Stimulated activated CD8-positive, alpha-beta memory T cell treated with anti-CD3 and anti-CD28 coated beads, Interleukin-7, amount 100 ng/mL, for 1 hour (primary cell): ENCODE data around the gene GARIN3.
"Not testable (repeated sequence)": the region's sequence is repeated elsewhere in the genome, so short reads cannot be mapped to it uniquely, and the experiment has no call there.

Source experiments
- DNase-seq, 2 donors: peaks; one replicate each; pipeline ENCODE4 v3.0.0-alpha.2; 2020; ENCODE audit warnings: low read depth in 2 of 2

Gene GARIN3

GRCh38 chr5:157185122-157185521 lies 19.1 kb upstream of the GARIN3 start:
- DNase-seq: not testable (repeated sequence)

GRCh38 chr5:157184117-157184670 lies 18.1 kb upstream of the GARIN3 start:
- DNase-seq: no peak

GRCh38 chr5:157182143-157182757 lies 16.2 kb upstream of the GARIN3 start:
- no peak for DNase-seq

- no peak for DNase-seq
Measured at GRCh38 chr5:157180374-157181264, 14.6 kb upstream of the GARIN3 start, which contains the start of gene ITK. Gene ITK (plus strand): TSS chr5:157180840. CDS start chr5:157180978, 138 bp downstream.

- DNase-seq: no peak
Measured at GRCh38 chr5:157178966-157179365, 12.9 kb upstream of the GARIN3 start.

GRCh38 chr5:157177953-157178352 lies 11.9 kb upstream of the GARIN3 start:
- no peak for DNase-seq

- DNase-seq: no peak
Measured at GRCh38 chr5:157175071-157175612, 9.1 kb upstream of the GARIN3 start.

GRCh38 chr5:157172403-157172802 lies 6.3 kb upstream of the GARIN3 start:
- peak; percentile 34 to 36 for DNase-seq

- no peak for DNase-seq
Measured at GRCh38 chr5:157168286-157168685, 2.2 kb upstream of the GARIN3 start.

- DNase-seq: no peak
Measured at GRCh38 chr5:157167214-157167621, 1.2 kb upstream of the GARIN3 start.

- DNase-seq: no peak
Measured at GRCh38 chr5:157165668-157166067, 396 bp downstream of the GARIN3 start.

GRCh38 chr5:157165261-157165660 lies 803 bp downstream of the GARIN3 start:
- no peak for DNase-seq

- DNase-seq: no peak
Measured at GRCh38 chr5:157164521-157164920, 1.5 kb downstream of the GARIN3 start.

GRCh38 chr5:157162919-157163510 lies 3.0 kb downstream of the GARIN3 start:
- DNase-seq: no peak

- no peak for DNase-seq
Measured at GRCh38 chr5:157161996-157162395, 4.1 kb downstream of the GARIN3 start.

GRCh38 chr5:157160001-157160400 lies 6.1 kb downstream of the GARIN3 start:
- no peak for DNase-seq

GRCh38 chr5:157159209-157159751 lies 6.8 kb downstream of the GARIN3 start:
- no peak for DNase-seq

GRCh38 chr5:157157293-157157891 lies 8.7 kb downstream of the GARIN3 start:
- no peak for DNase-seq

- no peak for DNase-seq
Measured at GRCh38 chr5:157155297-157155696, 10.8 kb downstream of the GARIN3 start.

GRCh38 chr5:157150995-157151394 lies 15.1 kb downstream of the GARIN3 start:
- DNase-seq: no peak
